H9 (cell line): ENCODE measurements around the gene C16orf78. TPM values are rescaled to one million over a fixed set of nuclear protein-coding genes. Genes with fewer than 3 reads are reported as not detected.

Source experiments
- DNase-seq: peaks from one replicate; pipeline ENCODE4 v3.0.0-alpha.2; 2017
- H2AFZ ChIP-seq: one replicate; pipeline ENCODE4 v1.6.1; 2013; ENCODE audit warnings: mild to moderate bottlenecking, low read length, control low read depth, moderate library complexity
- H2AK5ac ChIP-seq: 2 replicates; pipeline ENCODE4 v1.6.1; 2013; ENCODE audit warnings: low read length, control low read depth, mixed read lengths; ENCODE audit not compliant: insufficient read length
- H2BK120ac ChIP-seq: one replicate; pipeline ENCODE4 v1.6.1; 2013; ENCODE audit warnings: low read depth, mild to moderate bottlenecking, low read length, control low read depth, inconsistent platforms; ENCODE audit not compliant: poor library complexity, severe bottlenecking
- H2BK12ac ChIP-seq: 2 replicates; pipeline ENCODE4 v1.6.1; 2013; ENCODE audit warnings: low read length, control low read depth, mixed read lengths, low read depth; ENCODE audit not compliant: insufficient read length
- H2BK15ac ChIP-seq: 2 replicates; pipeline ENCODE4 v1.6.1; 2013; ENCODE audit warnings: low read depth, low read length, control low read depth
- H2BK20ac ChIP-seq: one replicate; pipeline ENCODE4 v1.6.1; 2013; ENCODE audit warnings: low read depth, mild to moderate bottlenecking, low read length, control low read depth, inconsistent platforms; ENCODE audit not compliant: poor library complexity, severe bottlenecking
- H2BK5ac ChIP-seq: 2 replicates; pipeline ENCODE4 v1.6.1; 2013; ENCODE audit warnings: low read length, control low read depth, mixed read lengths; ENCODE audit not compliant: insufficient read length
- H3K14ac ChIP-seq: 2 replicates; pipeline ENCODE4 v1.6.1; 2013; ENCODE audit warnings: low read length, control low read depth; ENCODE audit not compliant: insufficient read depth
- H3K18ac ChIP-seq: 2 replicates; pipeline ENCODE4 v1.6.1; 2013; ENCODE audit warnings: low read depth, mild to moderate bottlenecking, mixed read lengths, low read length, control low read depth; ENCODE audit not compliant: insufficient read length
- H3K23ac ChIP-seq: 2 replicates; pipeline ENCODE4 v1.6.1; 2013; ENCODE audit warnings: low read length, control low read depth, mixed read lengths, low read depth; ENCODE audit not compliant: insufficient read length
- H3K23me2 ChIP-seq: 2 replicates; pipeline ENCODE4 v1.6.1; 2013; ENCODE audit warnings: low read depth, mild to moderate bottlenecking, mixed read lengths, low read length, control low read depth; ENCODE audit not compliant: insufficient read length, poor library complexity, severe bottlenecking
- H3K27ac ChIP-seq: 2 replicates; pipeline ENCODE4 v1.5.1; 2013; ENCODE audit warnings: low read length, control low read depth, mixed read lengths, low read depth; ENCODE audit not compliant: insufficient read length
- H3K27me3 ChIP-seq: 2 replicates; pipeline ENCODE4 v1.6.1; 2013; ENCODE audit warnings: low read length, control low read depth, inconsistent platforms; ENCODE audit not compliant: insufficient read depth
- H3K4ac ChIP-seq: 2 replicates; pipeline ENCODE4 v1.6.1; 2013; ENCODE audit warnings: low read depth, mild to moderate bottlenecking, control low read depth, inconsistent platforms, low read length, moderate library complexity
- H3K4me1 ChIP-seq: 2 replicates; pipeline ENCODE4 v1.6.1; 2013; ENCODE audit warnings: low read length, control low read depth, inconsistent platforms; ENCODE audit not compliant: insufficient read depth
- H3K4me2 ChIP-seq: 2 replicates; pipeline ENCODE4 v1.6.1; 2013; ENCODE audit warnings: low read length, control low read depth, mixed read lengths; ENCODE audit not compliant: insufficient read length, insufficient read depth
- H3K56ac ChIP-seq: 2 replicates; pipeline ENCODE4 v1.6.1; 2013; ENCODE audit warnings: low read depth, mild to moderate bottlenecking, mixed read lengths, low read length, control low read depth; ENCODE audit not compliant: insufficient read length
- H3K79me1 ChIP-seq: 2 replicates; pipeline ENCODE4 v1.6.1; 2013; ENCODE audit warnings: low read depth, mild to moderate bottlenecking, moderate library complexity, low read length, control low read depth, inconsistent platforms; ENCODE audit not compliant: insufficient read depth, poor library complexity, severe bottlenecking
- H3K79me2 ChIP-seq: 2 replicates; pipeline ENCODE4 v1.6.1; 2013; ENCODE audit warnings: low read length, control low read depth, inconsistent platforms; ENCODE audit not compliant: insufficient read depth
- H3K9ac ChIP-seq: 2 replicates; pipeline ENCODE4 v1.6.1; 2013; ENCODE audit warnings: low read length, control low read depth, mixed read lengths; ENCODE audit not compliant: insufficient read length; ENCODE audit errors: extremely low read depth
- H3K9me3 ChIP-seq: one replicate; pipeline ENCODE4 v1.6.1; 2013; ENCODE audit warnings: low read depth, low read length, inconsistent platforms; ENCODE audit not compliant: control insufficient read depth
- H3T11ph ChIP-seq: one replicate; pipeline ENCODE4 v1.6.1; 2013; ENCODE audit warnings: mild to moderate bottlenecking, low read length, control low read depth, inconsistent platforms
- H4K20me1 ChIP-seq: one replicate; pipeline ENCODE4 v1.6.1; 2013; ENCODE audit not compliant: control insufficient read depth, insufficient read length, insufficient read depth
- H4K5ac ChIP-seq: 2 replicates; pipeline ENCODE4 v1.6.1; 2013; ENCODE audit warnings: low read depth, mild to moderate bottlenecking, mixed read lengths, low read length, control low read depth; ENCODE audit not compliant: insufficient read length
- H4K8ac ChIP-seq: replicated peaks from 2 replicates; pipeline ENCODE4 v1.6.1; 2013; ENCODE audit warnings: low read length, control low read depth, mixed read lengths, low read depth; ENCODE audit not compliant: insufficient read length
- H4K91ac ChIP-seq: 2 replicates; pipeline ENCODE4 v1.6.1; 2013; ENCODE audit warnings: low read depth, mild to moderate bottlenecking, moderate library complexity, mixed read lengths, low read length, control low read depth; ENCODE audit not compliant: insufficient read length
- H3K27ac Mint-ChIP-seq, 3 experiments: 2 replicates in 2 of 3; 3 replicates in 1 of 3; pipeline ENCODE4 v1.8.0; 2020 to 2021; ENCODE audit warnings: mixed read lengths in 3 of 3, mild to moderate bottlenecking in 1 of 3, moderate library complexity in 1 of 3
- H3K27me3 Mint-ChIP-seq: 2 replicates; pipeline ENCODE4 v1.8.0; 2021; ENCODE audit warnings: low read depth, mild to moderate bottlenecking, moderate library complexity, mixed read lengths
- H3K36me3 Mint-ChIP-seq, 3 experiments: 2 replicates in 2 of 3; 3 replicates in 1 of 3; pipeline ENCODE4 v1.8.0; 2020 to 2021; ENCODE audit warnings: low read depth in 3 of 3, mixed read lengths in 3 of 3; ENCODE audit not compliant: insufficient read depth in 1 of 3
- H3K4me1 Mint-ChIP-seq, 2 experiments: 2 replicates each; pipeline ENCODE4 v1.8.0; 2020; ENCODE audit warnings: mixed read lengths in 2 of 2
- H3K4me3 Mint-ChIP-seq, 2 experiments: 2 replicates in 1 of 2; 3 replicates in 1 of 2; pipeline ENCODE4 v1.8.0; 2020 to 2021; ENCODE audit warnings: mild to moderate bottlenecking in 2 of 2, mixed read lengths in 2 of 2, moderate library complexity in 1 of 2
- H3K9me3 Mint-ChIP-seq, 2 experiments: 2 replicates in 1 of 2; 3 replicates in 1 of 2; pipeline ENCODE4 v1.8.0; 2020; ENCODE audit warnings: mild to moderate bottlenecking in 2 of 2, mixed read lengths in 2 of 2, moderate library complexity in 1 of 2
- CTCF ChIP-seq: fragments of 200-600 bp; sonication (generic); conservative IDR thresholded peaks from 3 replicates; pipeline ENCODE4 v1.8.0; 2021; ENCODE audit warnings: antibody characterized with exemption, mild to moderate bottlenecking
- WGBS: extraction: QIAGEN DNeasy Blood & Tissue Kit; methylation state at CpG from one replicate; pipeline ENCODE4 v1.1.7; 2013; ENCODE audit warnings: missing lambda C conversion rate, low lambda C conversion rate, mixed read lengths; ENCODE audit not compliant: insufficient read length; ENCODE audit errors: extremely low coverage; 5-methylcytosine and 5-hydroxymethylcytosine counted together
- total RNA-seq: library from RNA; stranded (reverse); gene quantifications from 2 replicates; pipeline ENCODE4 v1.2.1, GENCODE V29; 2021

C16orf78 gene
- total RNA-seq, 1 experiment from 2014 or later: not detected

GRCh38 chr16:49407873-49408550 is 34.4 kb downstream of the C16orf78 start:
- Histone ChIP-seq H3K4me1 (no peaks in the 10 kb centered on the region), H3K23ac (no peak overlapping the region), H3K18ac (no peak overlapping the region), H4K8ac (no peak overlapping the region), H2AK5ac (no peak overlapping the region), H3K27me3 (no peaks in the 10 kb centered on the region), H2BK15ac (no peak overlapping the region), H4K20me1 (no peaks in the 10 kb centered on the region), H3K4ac (no peak overlapping the region), H4K5ac (no peak overlapping the region), H2AFZ (no peak overlapping the region), H3K14ac (no peak overlapping the region), H3K23me2 (no peaks in the 10 kb centered on the region), H3K4me2 (no peak overlapping the region), H3T11ph (no peak overlapping the region), H3K56ac (no peak overlapping the region), H3K9me3 (no peaks in the 10 kb centered on the region), H2BK5ac (no peak overlapping the region), H3K79me2 (no peaks in the 10 kb centered on the region), H2BK12ac (no peak overlapping the region), H3K9ac (no peak overlapping the region), H3K27ac (no peak overlapping the region), H2BK20ac (no peak overlapping the region), H2BK120ac (no peak overlapping the region), H3K79me1 (no peaks in the 10 kb centered on the region), H4K91ac (no peak overlapping the region)
- no CpG with 5 or more reads among the region's 17 CpGs for WGBS
- Mint-ChIP-seq H3K4me1 (peaks cover 0 to 4% of the 10 kb centered on the region in 2 experiments; a peak in 2 of 4 replicates), H3K4me3 (no peak overlapping the region), H3K36me3 (peaks cover 0 to 2% (median 2%) of the 10 kb centered on the region in 3 experiments; a peak in 3 of 7 replicates), H3K27me3 (peaks cover 2% of the 10 kb centered on the region), H3K27ac (no peak overlapping the region), H3K9me3 (peaks cover 6 to 7% of the 10 kb centered on the region in 2 experiments)
- TF ChIP-seq CTCF: peak; percentile 98
- peak; percentile 92 for DNase-seq
